Heart right ventricle (tissue), 16 donors: ENCODE results near the gene ATXN2L. TPM values are rescaled to one million over a fixed set of nuclear protein-coding genes. Genes with fewer than 3 reads are reported as not detected.

Experiments used
- ATAC-seq, 8 donors: fragments of 200-7000 bp; cut with Tn5 transposase; one replicate each; pipeline ENCODE4 v1.9.1; 2020; ENCODE audit warnings: mild to moderate bottlenecking in 8 of 8, moderate library complexity in 8 of 8, moderate number of reproducible peaks in 1 of 8
- DNase-seq, 2 donors: peaks; one replicate each; pipeline ENCODE4 v3.0.0-alpha.2; 2020
- H3K27ac ChIP-seq, 10 donors: fragments of 200-600 bp; sonication (generic) in 2 of 10; one replicate each; pipeline versions ENCODE4 v1.5.0 to v1.8.0; 2020 to 2022; ENCODE audit warnings: mild to moderate bottlenecking in 3 of 10
- H3K27me3 ChIP-seq, 7 donors: fragments of 200-600 bp; one replicate each; pipeline ENCODE4 v1.8.0; 2021 to 2022; ENCODE audit warnings: mild to moderate bottlenecking in 2 of 7
- H3K36me3 ChIP-seq, 9 donors: fragments of 200-600 bp; sonication (generic) in 1 of 9; one replicate each; pipeline versions ENCODE4 v1.5.0 to v1.8.0; 2020 to 2022; ENCODE audit warnings: mild to moderate bottlenecking in 2 of 9
- H3K4me1 ChIP-seq, 9 donors: fragments of 200-600 bp; sonication (generic) in 1 of 9; one replicate each; pipeline versions ENCODE4 v1.5.0 to v1.8.0; 2020 to 2022; ENCODE audit warnings: mild to moderate bottlenecking in 4 of 9
- H3K4me3 ChIP-seq, 10 donors: fragments of 200-600 bp; sonication (generic) in 2 of 10; one replicate each; pipeline versions ENCODE4 v1.5.0 to v1.8.0; 2020 to 2022; ENCODE audit warnings: mild to moderate bottlenecking in 7 of 10, moderate library complexity in 2 of 10
- H3K9me3 ChIP-seq, 11 donors: fragments of 200-600 bp in 10 of 11; sonication (generic) in 2 of 11; one replicate each; pipeline versions ENCODE4 v1.5.0 to v1.8.0; 2013 to 2022; ENCODE audit warnings: mild to moderate bottlenecking in 2 of 11, control low read depth in 1 of 11, moderate library complexity in 1 of 11
- WGBS, 2 donors: extraction: QIAGEN DNeasy Blood & Tissue Kit; methylation state at CpG; one replicate each; pipeline ENCODE4 v1.1.7; 2013; ENCODE audit warnings: inconsistent platforms in 1 of 2; 5-methylcytosine and 5-hydroxymethylcytosine counted together
- intact Hi-C, 10 donors: fragments of 100-400 bp; cut with DNase I; formaldehyde crosslinking; loops; one replicate each; pipeline versions ENCODE4 v1.11.1 to v1.14.2; 2022
- polyA plus RNA-seq, 2 donors: library from polyadenylated mRNA; stranded (reverse); fragments of 200-250 nt; gene quantifications; one replicate each; pipeline ENCODE4 v1.2.3, GENCODE V29; 2013
- total RNA-seq, 10 donors: library from RNA; stranded (reverse); fragmentation: NEBNext Ultra II Directional in 3 of 10; extraction: Animal tissue kit (Norgen Biotek cat#: 25700) in 3 of 10; gene quantifications; one replicate each; pipeline versions ENCODE4 v1.2.1 to v1.2.4, GENCODE V29; 2021 to 2023
- TF ChIP-seq, protein P1 (sequence below), 9 donors: fragments of 200-600 bp; sonication (generic) in 2 of 9; IDR thresholded peaks; one replicate each; pipeline versions ENCODE4 v1.5.0 to v1.8.0; 2021 to 2022; ENCODE audit warnings: antibody characterized with exemption in 9 of 9, mild to moderate bottlenecking in 5 of 9, moderate library complexity in 1 of 9
- donor health status: Arrhythmogenic right ventricular cardiomyopathy.
- donor health status: ischemic (EF 13 %, LVEDD 7.1; RV severe dilation, severe dysfunction).
- donor health status: healthy with polysubstance abuse.
- donor health status: DM: no; HTN: yes; CAD: no.
- donor health status: DM: no; HTN: no; CAD: no.
- donor health status: ischemic (EF 25% LVEDD 6.9; RV normal size, moderate dysfunction).
- donor health status: ischemic (EF 25% LVEDD 5.7; RV mildly dilated, moderate dysfunction).
- donor health status: healthy.
- donor health status: DM: yes; HTN: yes; CAD: no.
- donor health status: Ischemic cardiomyopathy.
- donor health status: ischemic (EF 35%, LVEDD 5.7; RV mildly dilated, moderate dysfunction).
- donor health status: nonischemic (EF 11% LVEDD 7.7; RV severe dilation, severe dysfunction).
- donor health status: DM: yes; HTN: yes; CAD: no.
- donor health status: PGD.
- donor health status: ischemic (EF 29% LVEDD 5.4; RV normal size, mild dysfunction).
- donor health status: nonischemic (EF 23%, LVEDD 6.1; RV moderate dilation, normal function).

Gene ATXN2L
- total and polyA plus RNA-seq, 12 donors, result 36.0 to 99.9 (median 45.9) TPM

DNA sequence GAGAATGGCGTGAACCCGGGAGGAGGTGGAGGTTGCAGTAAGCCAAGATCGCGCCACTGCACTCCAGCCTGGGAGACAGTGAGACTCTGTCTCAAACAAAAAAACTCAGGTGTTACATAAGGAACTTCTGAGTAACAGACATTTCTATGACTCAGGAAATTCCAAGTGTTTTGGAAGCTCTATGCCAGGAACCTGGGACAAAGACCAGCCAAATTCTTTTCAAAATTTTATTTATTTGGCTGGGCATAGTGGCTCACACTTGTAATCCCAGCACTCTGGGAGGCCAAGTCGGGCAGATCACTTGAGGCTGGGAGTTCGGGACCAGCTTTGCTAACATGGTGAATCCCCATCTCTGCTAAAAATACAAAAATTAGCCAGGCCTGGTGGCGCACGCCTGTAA, 35.6 kb downstream of the ATXN2L start:
- H3K4me1 ChIP-seq, result peaks cover 0 to 10% (median 3%) of the 10 kb centered on the region in 9 donors
- H3K36me3 ChIP-seq, result no peaks in the 10 kb centered on the region
- intact Hi-C loops, result no loop called here
- H3K4me3 ChIP-seq, result no peak overlapping the region
- 94% methylated on average over 8 of the region's 8 CpGs for WGBS, 2 donors
- DNase-seq (no peak), ATAC-seq (no peak)
- H3K27ac ChIP-seq, result no peak overlapping the region
- TF ChIP-seq, protein P1, sequence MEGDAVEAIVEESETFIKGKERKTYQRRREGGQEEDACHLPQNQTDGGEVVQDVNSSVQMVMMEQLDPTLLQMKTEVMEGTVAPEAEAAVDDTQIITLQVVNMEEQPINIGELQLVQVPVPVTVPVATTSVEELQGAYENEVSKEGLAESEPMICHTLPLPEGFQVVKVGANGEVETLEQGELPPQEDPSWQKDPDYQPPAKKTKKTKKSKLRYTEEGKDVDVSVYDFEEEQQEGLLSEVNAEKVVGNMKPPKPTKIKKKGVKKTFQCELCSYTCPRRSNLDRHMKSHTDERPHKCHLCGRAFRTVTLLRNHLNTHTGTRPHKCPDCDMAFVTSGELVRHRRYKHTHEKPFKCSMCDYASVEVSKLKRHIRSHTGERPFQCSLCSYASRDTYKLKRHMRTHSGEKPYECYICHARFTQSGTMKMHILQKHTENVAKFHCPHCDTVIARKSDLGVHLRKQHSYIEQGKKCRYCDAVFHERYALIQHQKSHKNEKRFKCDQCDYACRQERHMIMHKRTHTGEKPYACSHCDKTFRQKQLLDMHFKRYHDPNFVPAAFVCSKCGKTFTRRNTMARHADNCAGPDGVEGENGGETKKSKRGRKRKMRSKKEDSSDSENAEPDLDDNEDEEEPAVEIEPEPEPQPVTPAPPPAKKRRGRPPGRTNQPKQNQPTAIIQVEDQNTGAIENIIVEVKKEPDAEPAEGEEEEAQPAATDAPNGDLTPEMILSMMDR (IDR thresholded peaks at IDR 0.05), result no peak
- no peaks in the 10 kb centered on the region for H3K27me3 ChIP-seq
- H3K9me3 ChIP-seq, result no peaks in the 10 kb centered on the region

GRCh38 chr16:28859326-28859725, 36.5 kb downstream of the ATXN2L start:
- DNase-seq (no peak), ATAC-seq (no peak)
- TF ChIP-seq, protein P1 (IDR thresholded peaks at IDR 0.05), result no peak
- no peaks in the 10 kb centered on the region for H3K36me3 ChIP-seq
- no peaks in the 10 kb centered on the region for H3K9me3 ChIP-seq
- no peak overlapping the region for H3K4me3 ChIP-seq
- H3K27me3 ChIP-seq, result no peaks in the 10 kb centered on the region
- peaks cover 0 to 14% (median 5%) of the 10 kb centered on the region in 9 donors for H3K4me1 ChIP-seq
- intact Hi-C loops, result no loop called here
- WGBS, 2 donors, result 75 to 85% methylated on average over 4 of the region's 4 CpGs
- no peak overlapping the region for H3K27ac ChIP-seq

- ATAC-seq (peak in 7 of 8 donors; percentile 1 to 14 (median 5)), DNase-seq (peak in 1 of 2 donors; percentile 27)
- TF ChIP-seq, protein P1 (IDR thresholded peaks at IDR 0.05), result no peak
- intact Hi-C loops, result loop anchor here in 7 of 10 donors (1.0 to 10.0 kb wide), 8 partner anchors 15 to 88 kb away; partner anchors contain the start of genes RABEP2 (in 4 of the 7), TUFM (in 4 of the 7), ATXN2L (in 1 of the 7) and NFATC2IP (in 1 of the 7)
- H3K27me3 ChIP-seq, result no peaks in the 10 kb centered on the region
- no peaks in the 10 kb centered on the region for H3K9me3 ChIP-seq
- H3K4me3 ChIP-seq, result peak overlapping the region; percentile 52 to 98 (median 96)
- peak overlapping the region; percentile 93 to 100 (median 98) for H3K27ac ChIP-seq
- peaks cover 0 to 28% (median 21%) of the 10 kb centered on the region in 9 donors for H3K36me3 ChIP-seq
- H3K4me1 ChIP-seq, result peaks cover 4 to 27% (median 19%) of the 10 kb centered on the region in 9 donors
- 3% methylated on average over 38 to 42 of the region's 42 CpGs for WGBS, 2 donors
These were observed 41.4 kb downstream of the ATXN2L start for GRCh38 chr16:28863929-28864793.

GRCh38 chr16:28865001-28865688, 42.3 kb downstream of the ATXN2L start:
- Histone ChIP-seq H3K4me3 (peak overlapping the region in 4 of 10 donors; percentile 52 to 98 (median 97)), H3K27me3 (no peaks in the 10 kb centered on the region)

More at GRCh38 chr16:28865001-28865688, 42.3 kb downstream of the ATXN2L start:
- intact Hi-C loops, result loop anchor here in 3 of 10 donors (5.0 to 10.0 kb wide), 2 partner anchors 57 to 60 kb away; partner anchors contain the start of gene RABEP2 (in 2 of the 3)
- Histone ChIP-seq H3K36me3 (peaks cover 0 to 38% (median 31%) of the 10 kb centered on the region in 9 donors), H3K9me3 (no peaks in the 10 kb centered on the region), H3K27ac (peak overlapping the region in 3 of 10 donors; percentile 94 to 99 (median 96)), H3K4me1 (peaks cover 4 to 27% (median 19%) of the 10 kb centered on the region in 9 donors)
- no peak for DNase-seq
- TF ChIP-seq, protein P1 (IDR thresholded peaks at IDR 0.05), result no peak
- 87% methylated on average over 12 of the region's 12 CpGs for WGBS, 2 donors
- no peak for ATAC-seq
